ENCODE results near the gene PGAM5. TPM values are rescaled to one million over a fixed set of nuclear protein-coding genes. Genes with fewer than 3 reads are reported as not detected.

PGAM5 gene
- total and polyA plus RNA-seq, 2 of the 4 experiments (the other 2 are of a cell fraction), result 25.2 to 37.8 TPM

GRCh38 chr12:132740313-132740646, 29.6 kb downstream of the PGAM5 start:
- Histone ChIP-seq H2AFZ (replicated peaks; ENCODE audit: low read length, poor library complexity) (no peak overlapping the region), H3K23ac (ENCODE audit: low read depth, low read length) (no peak overlapping the region), H4K20me1 (ENCODE audit: insufficient read depth, low read length) (peaks cover 57% of the 10 kb centered on the region), H3K4ac (ENCODE audit: low read depth, low read length) (no peak overlapping the region), H3K27ac (ENCODE audit: insufficient read depth, low read length) (no peak overlapping the region), H3K9ac (ENCODE audit: low read depth, low read length) (no peak overlapping the region), H2BK20ac (ENCODE audit: low read depth, low read length) (no peak overlapping the region), H4K91ac (ENCODE audit: insufficient read depth, low read depth, low read length) (no peak overlapping the region), H3K9me1 (ENCODE audit: insufficient read depth, low read length) (peaks cover 5% of the 10 kb centered on the region), H3K18ac (ENCODE audit: low read depth, low read length) (no peak overlapping the region), H2BK5ac (ENCODE audit: low read depth, low read length, poor library complexity, severe bottlenecking) (no peak overlapping the region), H3K36me3 (ENCODE audit: control insufficient read depth, insufficient read depth, low read length) (peaks cover 71% of the 10 kb centered on the region), H2AK9ac (replicated peaks; ENCODE audit: low read depth, low read length, poor library complexity) (no peak overlapping the region), H3K9me3 (ENCODE audit: control insufficient read depth, insufficient read depth, low read length) (no peaks in the 10 kb centered on the region), H3K4me2 (ENCODE audit: low read depth, low read length) (no peak overlapping the region), H3K79me1 (ENCODE audit: low read depth in 1 of 2, low read length in 2 of 2) (peaks cover 29 to 56% of the 10 kb centered on the region in 2 experiments), H3K14ac (replicated peaks; ENCODE audit: low read depth, low read length) (no peak overlapping the region), H3K4me3 (ENCODE audit: insufficient read depth, low read depth, low read length) (no peak overlapping the region), H2BK120ac (ENCODE audit: low read depth, low read length) (no peak overlapping the region), H3K27me3 (ENCODE audit: control insufficient read depth, insufficient read depth, low read length) (no peaks in the 10 kb centered on the region), H4K8ac (ENCODE audit: low read depth in 2 of 2, low read length in 2 of 2) (no peak overlapping the region), H2BK15ac (ENCODE audit: low read depth, low read length) (no peak overlapping the region), H3K56ac (ENCODE audit: extremely low read depth, insufficient read depth, low read length) (no peak overlapping the region), H2AK5ac (ENCODE audit: low read depth, low read length) (no peak overlapping the region), H4K5ac (ENCODE audit: low read depth, low read length) (no peak overlapping the region), H3K4me1 (ENCODE audit: control insufficient read depth, insufficient read depth, low read length) (no peaks in the 10 kb centered on the region)
- no peak for TF ChIP-seq BHLHE40 (IDR thresholded peaks at IDR 0.05; ENCODE audit: low read depth, low read length)
- no peak for TF ChIP-seq NFE2L2 (IDR thresholded peaks at IDR 0.05; ENCODE audit: low read depth, low read length)
- no peak for TF ChIP-seq MXI1 (IDR thresholded peaks at IDR 0.05; ENCODE audit: borderline replicate concordance, low read depth, low read length)
- no peak for TF ChIP-seq CEBPB (IDR thresholded peaks at IDR 0.05; ENCODE audit: low read depth, low read length)
- no peak for TF ChIP-seq USF2 (IDR thresholded peaks at IDR 0.05; ENCODE audit: low read depth, low read length)
- dilution Hi-C loops (cut with HindIII; ENCODE audit: low sequenced_read_pairs, unreplicated experiment) (no loop called here), intact Hi-C loops (cut with micrococcal nuclease) (no loop called here), in situ Hi-C loops (cut with MboI; ENCODE audit: low sequenced_read_pairs) (no loop called here)
- CTCF ChIA-PET, result no interaction called here
- no peak for DNase-seq
- POLR2A ChIA-PET (ENCODE audit: unreplicated experiment), result no interaction called here
- no peak for ATAC-seq (ENCODE audit: low read depth)
- WGBS, 2 experiments (ENCODE audit: extremely low coverage in 2 of 2, insufficient read length in 1 of 2), result 94% methylated on average over 3 of the region's 6 CpGs; no CpG with 5 or more reads in 1 of the 2 experiments
- no TSS peak for BruUV-seq (replicated peaks)
